ENCODE measurements around the gene GOLGA1.
"Not testable (repeated sequence)": the region's sequence is repeated elsewhere in the genome, so short reads cannot be mapped to it uniquely, and the experiment has no call there.

Gene GOLGA1

GRCh38 chr9:124969401-124969800 lies 28.5 kb upstream of the GOLGA1 start:
- no peak for DNase-seq (ENCODE audit: low read depth)
- in situ Hi-C loops (cut with HindIII; ENCODE audit: low sequenced_read_pairs) = no loop called here
- TF ChIP-seq, protein P1, sequence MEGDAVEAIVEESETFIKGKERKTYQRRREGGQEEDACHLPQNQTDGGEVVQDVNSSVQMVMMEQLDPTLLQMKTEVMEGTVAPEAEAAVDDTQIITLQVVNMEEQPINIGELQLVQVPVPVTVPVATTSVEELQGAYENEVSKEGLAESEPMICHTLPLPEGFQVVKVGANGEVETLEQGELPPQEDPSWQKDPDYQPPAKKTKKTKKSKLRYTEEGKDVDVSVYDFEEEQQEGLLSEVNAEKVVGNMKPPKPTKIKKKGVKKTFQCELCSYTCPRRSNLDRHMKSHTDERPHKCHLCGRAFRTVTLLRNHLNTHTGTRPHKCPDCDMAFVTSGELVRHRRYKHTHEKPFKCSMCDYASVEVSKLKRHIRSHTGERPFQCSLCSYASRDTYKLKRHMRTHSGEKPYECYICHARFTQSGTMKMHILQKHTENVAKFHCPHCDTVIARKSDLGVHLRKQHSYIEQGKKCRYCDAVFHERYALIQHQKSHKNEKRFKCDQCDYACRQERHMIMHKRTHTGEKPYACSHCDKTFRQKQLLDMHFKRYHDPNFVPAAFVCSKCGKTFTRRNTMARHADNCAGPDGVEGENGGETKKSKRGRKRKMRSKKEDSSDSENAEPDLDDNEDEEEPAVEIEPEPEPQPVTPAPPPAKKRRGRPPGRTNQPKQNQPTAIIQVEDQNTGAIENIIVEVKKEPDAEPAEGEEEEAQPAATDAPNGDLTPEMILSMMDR (IDR thresholded peaks at IDR 0.05; ENCODE audit: low read depth, low read length, missing control alignments) = no peak
- no peak overlapping the region for H3K4me3 ChIP-seq (ENCODE audit: low read depth, low read length)

GRCh38 chr9:124968238-124968637 lies 27.4 kb upstream of the GOLGA1 start:
- in situ Hi-C loops (cut with HindIII; ENCODE audit: low sequenced_read_pairs) = no loop called here
- no peak overlapping the region for H3K4me3 ChIP-seq (ENCODE audit: low read depth, low read length)
- DNase-seq (ENCODE audit: low read depth) = no peak
- TF ChIP-seq, protein P1 (IDR thresholded peaks at IDR 0.05; ENCODE audit: low read depth, low read length, missing control alignments) = no peak

GRCh38 chr9:124965775-124966568 lies 25.1 kb upstream of the GOLGA1 start:
- in situ Hi-C loops (cut with HindIII; ENCODE audit: low sequenced_read_pairs); DNase-seq (ENCODE audit: low read depth); H3K4me3 ChIP-seq (ENCODE audit: low read depth, low read length): not testable (repeated sequence)

- no peak for DNase-seq (ENCODE audit: low read depth)
- no peak overlapping the region for H3K4me3 ChIP-seq (ENCODE audit: low read depth, low read length)
- in situ Hi-C loops (cut with HindIII; ENCODE audit: low sequenced_read_pairs) = no loop called here
- TF ChIP-seq, protein P1 (IDR thresholded peaks at IDR 0.05; ENCODE audit: low read depth, low read length, missing control alignments) = no peak
These were observed 23.7 kb upstream of the GOLGA1 start for GRCh38 chr9:124964604-124965003.

GRCh38 chr9:124964056-124964455 lies 23.2 kb upstream of the GOLGA1 start:
- no peak overlapping the region for H3K4me3 ChIP-seq (ENCODE audit: low read depth, low read length)
- in situ Hi-C loops (cut with HindIII; ENCODE audit: low sequenced_read_pairs) = no loop called here
- TF ChIP-seq, protein P1 (IDR thresholded peaks at IDR 0.05; ENCODE audit: low read depth, low read length, missing control alignments) = no peak
- DNase-seq (ENCODE audit: low read depth) = no peak

DNA sequence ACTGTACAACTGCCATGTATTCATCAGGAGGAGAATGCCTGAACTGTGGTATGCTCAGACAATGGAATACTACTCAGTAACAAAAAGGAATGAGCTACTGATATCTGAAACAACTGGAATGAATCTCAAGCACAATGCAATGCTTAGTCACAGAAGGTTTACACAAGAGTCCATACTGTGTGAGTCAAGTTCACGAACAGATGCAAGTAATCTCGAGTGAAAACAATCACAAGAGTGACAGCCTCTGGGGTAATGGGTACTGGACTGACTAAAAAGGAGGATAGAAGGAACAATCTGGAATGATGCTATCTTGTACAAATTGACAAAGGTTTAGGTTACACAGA lies 19.5 kb upstream of the GOLGA1 start:
- no peak overlapping the region for H3K4me3 ChIP-seq (ENCODE audit: low read depth, low read length)
- TF ChIP-seq, protein P1 (IDR thresholded peaks at IDR 0.05; ENCODE audit: low read depth, low read length, missing control alignments) = no peak
- no peak for DNase-seq (ENCODE audit: low read depth)
- in situ Hi-C loops (cut with HindIII; ENCODE audit: low sequenced_read_pairs) = no loop called here

- in situ Hi-C loops (cut with HindIII; ENCODE audit: low sequenced_read_pairs); DNase-seq (ENCODE audit: low read depth); H3K4me3 ChIP-seq (ENCODE audit: low read depth, low read length): not testable (repeated sequence)
These were observed 19.0 kb upstream of the GOLGA1 start for GRCh38 chr9:124959671-124960408.

All from astrocyte of the cerebellum (primary cell).